GM12873 (cell line): Measurements from ENCODE around the gene PACSIN1.

Experiments used
- CTCF ChIP-seq: IDR thresholded peaks from 2 replicates; pipeline ENCODE4 v1.5.1; 2012; ENCODE audit warnings: low read depth, mild to moderate bottlenecking, moderate library complexity, low read length, control low read depth; ENCODE audit not compliant: insufficient read depth; ENCODE audit errors: missing control alignments

The PACSIN1 gene

DNA sequence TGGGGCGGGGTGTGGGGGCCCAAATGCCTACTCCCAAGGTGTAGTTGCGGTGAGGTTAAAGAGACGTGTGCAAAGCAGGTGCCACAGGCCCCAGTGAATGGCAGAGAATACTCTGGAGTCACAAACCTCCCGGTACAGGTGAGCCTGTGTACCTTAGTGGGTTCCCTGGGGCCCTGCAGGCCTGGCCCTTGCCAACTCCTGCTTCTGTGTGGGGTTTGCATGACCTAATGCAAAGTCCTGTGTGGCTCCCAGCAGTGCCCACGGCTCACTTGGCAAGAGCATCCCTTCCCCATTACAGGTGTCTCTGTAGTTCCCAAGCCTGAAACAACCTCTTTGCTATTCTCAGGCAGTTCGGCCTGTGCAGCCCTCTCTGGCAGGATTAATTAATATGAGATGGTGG lies 72.7 kb downstream of the PACSIN1 start:
- no peak for TF ChIP-seq CTCF

GRCh38 chr6:34539181-34539580 lies 73.3 kb downstream of the PACSIN1 start:
- TF ChIP-seq CTCF, result no peak

DNA sequence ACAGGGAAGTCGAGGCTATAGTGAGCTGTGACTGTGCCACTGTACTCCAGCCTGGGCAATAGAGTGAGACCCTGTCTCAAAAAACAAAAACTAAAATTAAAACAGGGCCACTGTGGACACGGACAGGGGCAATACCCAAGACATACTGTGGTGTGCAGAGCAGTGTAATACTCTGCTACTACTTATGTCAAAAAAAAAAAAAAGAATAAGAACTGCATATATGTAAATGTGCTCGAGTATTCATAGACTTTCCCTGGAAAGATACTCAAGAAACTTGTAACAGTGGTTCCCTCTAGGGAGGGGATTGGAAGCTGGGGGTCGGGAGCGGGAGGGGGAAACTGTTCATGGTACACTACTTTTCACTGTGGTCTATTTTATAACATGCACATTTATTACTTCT lies 74.3 kb downstream of the PACSIN1 start:
- no peak for TF ChIP-seq CTCF

DNA sequence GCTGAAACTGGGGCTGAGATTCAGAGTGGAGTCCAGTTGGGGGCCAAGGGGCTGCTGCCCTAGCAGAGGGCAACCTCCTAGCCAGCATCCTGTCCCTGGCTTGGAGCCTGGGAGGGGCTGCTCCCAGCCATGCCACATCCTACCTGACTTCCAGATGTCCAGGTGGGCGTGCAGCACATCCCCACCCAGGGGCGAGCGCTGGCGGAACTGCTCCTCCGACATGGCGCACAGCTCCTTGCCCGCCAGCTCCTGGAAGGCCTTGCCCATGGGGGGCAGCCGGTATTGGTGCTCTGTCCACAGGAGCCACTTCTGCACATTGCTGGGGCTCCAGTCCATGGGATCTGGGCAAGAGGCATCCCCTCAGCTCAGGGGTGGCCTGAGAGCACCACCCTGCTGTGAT lies 75.0 kb downstream of the PACSIN1 start:
- TF ChIP-seq CTCF, result no peak

- TF ChIP-seq CTCF, result no peak
Observed at GRCh38 chr6:34543421-34543820, 77.5 kb downstream of the PACSIN1 start.

DNA sequence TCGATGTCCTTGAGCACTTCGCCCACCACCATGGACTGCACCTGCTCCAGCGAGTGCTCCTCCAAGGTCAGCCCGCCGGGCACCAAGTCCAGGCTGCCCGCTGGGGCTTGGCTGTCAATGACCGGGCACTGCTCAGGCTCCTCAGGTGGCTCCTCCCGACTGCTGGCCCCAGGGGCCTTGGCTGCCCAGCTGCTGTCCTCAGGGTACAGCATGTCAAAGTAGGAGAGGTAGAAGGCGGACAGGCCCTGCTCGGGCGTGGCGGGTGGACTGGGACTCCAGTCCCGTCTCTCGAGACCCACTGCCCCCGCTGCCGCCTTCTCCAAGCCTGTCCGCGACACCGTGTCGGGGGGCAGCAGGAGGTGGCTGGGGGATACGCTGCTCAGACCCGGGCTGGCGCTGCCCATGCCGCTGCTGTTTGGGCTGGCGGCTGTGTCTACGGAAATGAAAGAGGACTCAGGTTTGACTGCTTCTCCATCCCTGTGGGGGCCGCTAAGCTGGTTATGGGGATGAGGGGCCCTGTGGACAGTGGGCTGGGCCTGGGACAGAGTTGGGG lies 78.3 kb downstream of the PACSIN1 start:
- no peak for TF ChIP-seq CTCF

- TF ChIP-seq CTCF, result no peak
Observed at GRCh38 chr6:34544776-34545471, 79.0 kb downstream of the PACSIN1 start.
